ENCODE measurements around the gene DHRS2. TPM values are rescaled to one million over a fixed set of nuclear protein-coding genes. Genes with fewer than 3 reads are reported as not detected.

DHRS2 gene
- polyA plus RNA-seq, 1 of the 3 experiments (the other 2 are of a cell fraction): 1.2 TPM

- Histone ChIP-seq H3K9me3 (no peaks in the 10 kb centered on the region), H3K4me2 (no peak overlapping the region), H2AFZ (ENCODE audit: low read depth) (no peak overlapping the region), H3K27me3 (ENCODE audit: insufficient read depth) (no peaks in the 10 kb centered on the region), H3K9ac (no peak overlapping the region), H4K20me1 (ENCODE audit: insufficient read depth) (no peaks in the 10 kb centered on the region), H3F3A (replicated peaks; ENCODE audit: insufficient read depth) (no peaks in the 10 kb centered on the region), H3K9me2 (no peaks in the 10 kb centered on the region), H3K27ac (ENCODE audit: low read depth in 2 of 2, low read length in 1 of 2) (no peak overlapping the region), H3K79me2 (ENCODE audit: insufficient read depth) (no peaks in the 10 kb centered on the region), H3K4me3 (ENCODE audit: low read depth in 2 of 2, low read length in 1 of 2) (no peak overlapping the region), H3K36me3 (replicated peaks in 1 of 2; ENCODE audit: control insufficient read depth in 1 of 2, insufficient read depth in 2 of 2, low read length in 1 of 2) (no peaks in the 10 kb centered on the region), H3K4me1 (ENCODE audit: control insufficient read depth in 1 of 2, insufficient read depth in 2 of 2, low read depth in 1 of 2, low read length in 1 of 2) (no peaks in the 10 kb centered on the region)
- WGBS (ENCODE audit: low lambda C conversion rate): 17% methylated on average over 2 of the region's 2 CpGs
- ChIA-PET CTCF (interaction anchor here (3.4 kb wide), 1 partner anchor 13 kb away, joined by 17 read pairs; no protein-coding TSS in a partner anchor), POLR2A (no interaction called here)
- DNase-seq: no peak
- TF ChIP-seq USF2 (IDR thresholded peaks at IDR 0.05; ENCODE audit: borderline replicate concordance, low read depth, low read length) (no peak), MEF2A (IDR thresholded peaks at IDR 0.05; ENCODE audit: borderline replicate concordance, low read depth) (no peak), CHD2 (IDR thresholded peaks at IDR 0.05; ENCODE audit: low read length, partially characterized antibody) (no peak), FOXJ3 (CRISPR knock-in tag; IDR thresholded peaks at IDR 0.05) (no peak), POLR2AphosphoS5 (IDR thresholded peaks at IDR 0.05; ENCODE audit: low read depth, low read length) (no peak), MAX (IDR thresholded peaks at IDR 0.05; ENCODE audit: low read depth) (no peak), NRF1 (IDR thresholded peaks at IDR 0.05; ENCODE audit: low read depth, low read length) (no peak), ZBTB33 (IDR thresholded peaks at IDR 0.05; ENCODE audit: borderline replicate concordance, low read depth) (no peak), USF1 (IDR thresholded peaks at IDR 0.05; ENCODE audit: borderline replicate concordance, low read depth) (no peak), GABPA (IDR thresholded peaks at IDR 0.05; ENCODE audit: low read depth) (no peak)
Measured at GRCh38 chr14:23618415-23618988, 17.7 kb upstream of the DHRS2 start.

GRCh38 chr14:23620177-23620702 is 15.9 kb upstream of the DHRS2 start:
- Histone ChIP-seq H3F3A (replicated peaks; ENCODE audit: insufficient read depth) (no peaks in the 10 kb centered on the region), H4K20me1 (ENCODE audit: insufficient read depth) (no peaks in the 10 kb centered on the region), H3K9me3 (peaks cover 5% of the 10 kb centered on the region; the same call in 1 of the 2 replicates), H3K27ac (ENCODE audit: low read depth in 2 of 2, low read length in 1 of 2) (no peak overlapping the region), H3K27me3 (ENCODE audit: insufficient read depth) (no peaks in the 10 kb centered on the region), H3K4me2 (no peak overlapping the region), H3K9me2 (no peaks in the 10 kb centered on the region), H3K79me2 (ENCODE audit: insufficient read depth) (no peaks in the 10 kb centered on the region), H3K4me3 (ENCODE audit: low read depth in 2 of 2, low read length in 1 of 2) (no peak overlapping the region), H3K9ac (no peak overlapping the region), H2AFZ (ENCODE audit: low read depth) (no peak overlapping the region), H3K36me3 (replicated peaks in 1 of 2; ENCODE audit: control insufficient read depth in 1 of 2, insufficient read depth in 2 of 2, low read length in 1 of 2) (no peaks in the 10 kb centered on the region), H3K4me1 (ENCODE audit: control insufficient read depth in 1 of 2, insufficient read depth in 2 of 2, low read depth in 1 of 2, low read length in 1 of 2) (no peaks in the 10 kb centered on the region)
- no peak for DNase-seq
- ChIA-PET POLR2A (no interaction called here), CTCF (interaction anchor here (1.5 to 2.0 kb wide), 2 partner anchors 12 to 31 kb away, joined by 3 to 9 read pairs; no protein-coding TSS in a partner anchor)
- 11% methylated on average over 3 of the region's 3 CpGs for WGBS (ENCODE audit: low lambda C conversion rate)
- TF ChIP-seq YY1 (IDR thresholded peaks at IDR 0.05; ENCODE audit: low read depth): no peak
- no peak for TF ChIP-seq ZBTB33 (IDR thresholded peaks at IDR 0.05; ENCODE audit: borderline replicate concordance, low read depth)
- no peak for TF ChIP-seq GABPA (IDR thresholded peaks at IDR 0.05; ENCODE audit: low read depth)
- TF ChIP-seq RFX5 (IDR thresholded peaks at IDR 0.05; ENCODE audit: low read length): no peak
- no peak for TF ChIP-seq TCF12 (IDR thresholded peaks at IDR 0.05)
- no peak for TF ChIP-seq NRF1 (IDR thresholded peaks at IDR 0.05; ENCODE audit: low read depth, low read length)
- TF ChIP-seq FOSL2 (IDR thresholded peaks at IDR 0.05; ENCODE audit: borderline replicate concordance, low read depth): no peak
- no peak for TF ChIP-seq MXI1 (IDR thresholded peaks at IDR 0.05; ENCODE audit: low read depth, low read length)
- TF ChIP-seq MAX (IDR thresholded peaks at IDR 0.05; ENCODE audit: low read depth): no peak
- no peak for TF ChIP-seq SMC3 (IDR thresholded peaks at IDR 0.05; ENCODE audit: low read depth, low read length)
- TF ChIP-seq GATA2 (CRISPR knock-in tag; IDR thresholded peaks at IDR 0.05): no peak
- no peak for TF ChIP-seq SIN3A (IDR thresholded peaks at IDR 0.05; ENCODE audit: borderline replicate concordance, low read depth, low read length)
- no peak for TF ChIP-seq POLR2AphosphoS5 (IDR thresholded peaks at IDR 0.05; ENCODE audit: low read depth, low read length)
- TF ChIP-seq RAD21 (IDR thresholded peaks at IDR 0.05; ENCODE audit: low read length): no peak
- no peak for TF ChIP-seq ELF1 (IDR thresholded peaks at IDR 0.05)
- no peak for TF ChIP-seq TAF1 (IDR thresholded peaks at IDR 0.05; ENCODE audit: borderline replicate concordance, low read depth, low read length)

All from SK-N-SH (cell line).